T-helper 22 cell (primary cell): ENCODE data around the gene ACTA2.

Experiments used
- DNase-seq: peaks from one replicate; pipeline ENCODE4 v3.0.0-alpha.2; 2020; ENCODE audit warnings: low read depth

Gene ACTA2

DNA sequence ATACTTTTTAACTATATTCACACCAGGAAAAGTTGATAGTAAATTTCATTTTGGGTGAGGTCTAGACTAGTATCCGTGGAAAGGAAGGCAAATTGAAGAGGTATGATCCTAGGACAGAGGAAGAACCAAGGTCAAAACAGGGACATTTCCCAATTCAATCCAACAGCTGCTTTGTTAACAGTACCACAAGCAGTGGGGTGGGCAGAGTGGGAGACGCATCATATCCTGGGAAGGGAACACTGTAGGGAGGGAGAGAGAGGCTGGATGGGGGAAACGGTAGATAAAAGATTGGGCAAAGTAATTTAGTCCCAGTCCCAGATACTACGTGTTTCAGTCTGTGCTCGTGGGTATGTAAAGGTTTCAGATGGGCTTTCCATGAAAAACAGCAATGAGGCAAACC lies 28.9 kb upstream of the ACTA2 start:
- DNase-seq: no peak

- no peak for DNase-seq
Measured at GRCh38 chr10:88980800-88981199, 28.2 kb upstream of the ACTA2 start.

DNA sequence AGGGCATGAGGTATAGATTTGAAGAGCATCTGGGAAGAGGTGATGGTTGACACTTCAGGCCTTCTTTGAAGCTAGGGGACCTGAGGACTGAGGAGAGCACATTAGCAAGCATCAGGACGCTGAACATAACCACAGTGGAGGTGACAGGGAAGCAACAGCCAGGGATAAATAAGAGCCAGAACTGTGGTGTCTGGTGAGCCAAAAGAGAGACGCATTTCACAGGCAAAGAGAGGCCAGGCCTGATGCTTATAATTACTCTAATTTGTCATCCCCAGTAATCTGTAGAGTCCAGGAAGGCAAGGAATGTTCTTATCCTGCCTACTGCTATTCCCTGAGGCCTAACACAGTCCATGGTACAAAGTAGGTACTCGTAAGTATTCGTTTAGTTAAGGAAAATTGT lies 27.7 kb upstream of the ACTA2 start:
- DNase-seq: no peak

- no peak for DNase-seq
Measured at GRCh38 chr10:88979603-88980002, 27.0 kb upstream of the ACTA2 start.

- no peak for DNase-seq
Measured at GRCh38 chr10:88979153-88979562, 26.6 kb upstream of the ACTA2 start.

DNA sequence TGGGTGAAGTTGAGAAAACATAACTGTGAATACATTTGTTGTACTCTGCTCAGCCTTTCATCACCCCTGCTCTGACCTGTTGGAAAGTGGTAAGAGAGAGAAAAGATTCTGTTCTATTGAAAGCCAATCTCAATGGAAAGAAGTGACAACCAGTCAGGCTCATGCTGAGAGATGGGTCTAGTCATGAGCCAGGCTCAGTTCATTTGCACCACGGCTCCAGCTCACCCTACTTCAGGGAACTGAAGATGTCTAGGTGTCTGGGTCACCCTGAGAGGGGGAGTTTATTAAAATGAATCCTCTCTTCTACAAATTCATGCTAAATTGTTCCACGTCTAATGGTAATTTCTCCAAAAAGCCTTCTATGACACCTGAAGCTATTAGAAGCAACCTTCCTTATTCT lies 25.9 kb upstream of the ACTA2 start:
- no peak for DNase-seq

GRCh38 chr10:88975377-88975720 lies 22.8 kb upstream of the ACTA2 start:
- no peak for DNase-seq

DNA sequence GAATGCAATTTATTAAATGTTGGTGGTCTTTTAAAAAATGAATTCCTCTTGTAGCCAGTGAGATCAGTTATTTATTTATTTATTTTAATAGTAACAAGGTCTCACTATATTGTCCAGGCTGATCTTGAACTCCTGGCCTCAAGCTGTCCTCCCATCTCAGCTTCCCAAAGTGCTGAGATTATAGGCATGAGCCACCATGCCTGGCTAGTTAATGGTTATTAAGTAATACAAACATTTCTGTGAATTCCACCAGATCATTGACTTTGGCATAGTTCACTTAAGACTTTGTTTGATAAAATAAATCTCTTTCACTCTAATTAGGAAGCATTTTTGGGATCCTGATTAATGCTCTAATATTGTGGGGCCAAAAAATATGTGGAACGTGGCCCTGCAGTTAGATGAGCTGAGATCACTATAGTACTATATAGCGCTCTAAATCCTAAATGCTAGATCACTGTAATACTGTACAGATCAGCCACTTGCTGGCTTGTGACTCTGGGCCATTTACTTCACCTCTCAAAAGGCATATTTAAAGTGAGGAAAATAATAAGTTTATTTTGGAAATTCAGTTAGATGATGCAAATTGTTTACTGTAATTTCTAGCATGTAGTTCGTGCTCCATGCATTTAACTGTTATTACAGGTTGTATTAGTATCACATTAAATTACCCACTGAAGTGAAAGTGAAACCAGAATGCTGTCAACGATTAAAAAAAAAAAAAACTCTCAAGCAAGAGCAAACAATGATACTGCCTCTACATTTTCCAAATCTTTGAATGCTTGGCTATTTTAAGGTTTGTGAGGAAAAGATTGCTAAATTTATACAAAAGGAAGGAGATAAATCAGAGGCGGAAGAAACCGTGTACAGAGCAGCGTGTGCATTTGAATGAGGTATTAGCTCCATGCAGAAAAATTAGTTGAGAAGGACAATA lies 22.1 kb upstream of the ACTA2 start:
- no peak for DNase-seq

GRCh38 chr10:88974012-88974411 lies 21.4 kb upstream of the ACTA2 start:
- no peak for DNase-seq

DNA sequence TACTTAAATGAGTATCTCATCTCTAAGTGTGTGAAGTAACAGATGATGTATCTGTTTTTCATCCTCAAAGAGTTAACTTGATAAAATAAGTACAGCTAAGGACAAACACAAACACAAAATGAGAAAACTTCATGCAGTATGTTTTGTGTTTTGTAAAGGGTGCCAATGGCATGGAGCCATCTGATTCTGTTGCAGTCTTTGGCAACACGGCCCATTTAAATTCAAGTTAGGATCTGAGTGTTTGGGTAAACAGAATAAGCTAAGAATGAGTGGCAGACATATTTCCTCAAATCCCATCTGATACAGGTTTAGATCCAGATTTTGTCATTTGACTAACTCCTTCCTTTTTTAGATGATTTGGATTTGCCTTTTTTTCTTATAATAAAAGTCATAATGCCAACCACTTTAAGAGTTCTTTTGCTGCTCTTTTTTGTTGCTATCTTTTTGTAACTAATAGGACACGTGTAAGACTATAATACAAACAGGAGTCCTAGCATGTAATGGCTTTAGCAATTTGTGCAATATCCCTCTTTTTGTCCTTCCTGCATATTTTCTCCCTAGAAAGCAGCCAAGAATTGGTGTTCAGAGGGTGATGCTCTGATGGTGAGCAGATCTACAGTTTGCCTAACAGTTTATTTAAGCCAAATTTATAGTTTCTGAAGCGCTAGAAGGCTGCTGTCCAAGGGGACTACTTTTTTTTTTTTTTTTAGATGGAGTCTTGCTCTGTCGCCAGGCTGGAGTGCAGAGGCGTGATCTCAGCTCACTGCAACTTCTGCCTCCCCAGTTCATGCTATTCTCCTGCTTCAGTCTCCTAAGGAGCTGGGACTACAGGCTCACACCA lies 18.9 kb upstream of the ACTA2 start:
- no peak for DNase-seq

GRCh38 chr10:88968391-88968790 lies 15.8 kb upstream of the ACTA2 start:
- DNase-seq: no peak

DNA sequence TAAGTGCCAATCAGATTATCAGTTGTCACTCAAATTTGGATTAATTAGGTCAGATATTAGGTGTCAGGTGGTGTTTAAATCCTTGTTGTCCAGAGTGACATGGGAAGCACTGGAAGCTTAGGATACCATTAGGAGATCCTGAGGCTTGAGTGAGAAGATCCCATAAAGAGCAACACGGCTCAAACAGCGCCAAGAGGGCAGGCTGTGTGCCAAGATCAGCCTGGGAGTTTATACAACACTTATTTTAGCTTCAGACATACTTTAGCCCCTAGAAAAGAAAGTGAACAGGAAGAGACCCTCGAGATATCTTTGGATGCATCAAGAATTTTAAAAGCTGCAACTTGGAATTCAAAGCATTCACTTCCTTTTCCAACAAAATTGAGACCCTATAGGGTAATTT lies 14.2 kb upstream of the ACTA2 start:
- no peak for DNase-seq

GRCh38 chr10:88964869-88965415 lies 12.4 kb upstream of the ACTA2 start:
- no peak for DNase-seq

DNA sequence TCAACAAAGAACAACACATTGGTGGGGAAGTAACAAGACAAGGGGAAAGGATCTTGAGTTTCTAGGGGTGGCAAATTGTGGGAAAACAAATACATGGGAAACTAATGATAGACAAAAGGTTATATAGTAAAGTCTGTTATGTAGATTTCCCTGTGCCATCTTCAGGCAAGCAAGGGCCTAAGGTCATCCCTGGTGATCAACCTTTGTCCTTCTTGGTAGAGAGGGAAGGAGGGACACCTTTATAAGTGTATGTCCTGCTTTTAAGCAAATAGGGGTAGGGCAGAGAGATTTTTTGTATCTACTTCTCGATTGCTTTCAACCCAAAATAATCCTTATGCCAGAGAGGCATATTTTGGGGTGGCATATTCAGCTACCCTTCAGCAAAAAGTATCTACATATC lies 11.8 kb upstream of the ACTA2 start:
- no peak for DNase-seq

DNA sequence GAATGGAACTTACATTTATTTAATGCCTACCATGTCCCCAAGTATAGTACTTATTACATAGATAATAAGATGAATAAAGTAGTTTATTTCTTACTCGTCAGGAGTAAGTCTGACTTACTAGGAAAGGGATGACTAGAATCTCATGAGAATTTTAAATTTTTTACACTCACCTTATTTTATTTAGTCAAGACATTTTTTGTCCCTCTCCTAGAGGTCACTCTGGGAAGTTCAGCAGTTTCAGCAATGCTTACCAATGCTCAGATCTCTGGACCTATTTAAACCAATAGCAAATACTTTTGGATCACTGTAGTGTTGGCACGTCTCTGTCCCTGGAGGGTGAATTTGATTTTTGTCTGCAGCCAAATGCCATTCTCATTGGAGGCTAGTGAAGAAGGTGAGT lies 10.7 kb upstream of the ACTA2 start:
- DNase-seq: no peak

DNA sequence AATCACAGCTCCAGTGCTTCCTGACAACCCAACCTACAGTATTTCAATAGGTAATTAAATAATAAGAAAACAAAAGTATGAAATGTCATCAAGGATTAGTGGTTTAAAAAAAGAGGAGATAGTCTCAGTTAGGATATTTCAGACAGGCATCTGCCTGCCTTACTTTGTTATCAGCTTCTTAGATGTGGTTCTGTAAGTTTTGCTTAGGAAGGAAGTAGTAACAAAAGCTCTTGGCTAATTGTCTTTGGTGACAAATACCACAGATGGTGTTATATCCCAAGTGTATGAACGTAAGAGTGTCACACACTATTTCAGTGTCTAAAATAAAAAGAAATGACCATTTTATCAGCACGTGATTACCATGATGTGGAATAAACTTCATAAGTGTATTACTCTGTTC lies 9.8 kb upstream of the ACTA2 start:
- DNase-seq: no peak

- no peak for DNase-seq
Measured at GRCh38 chr10:88961266-88961665, 8.7 kb upstream of the ACTA2 start.

- no peak for DNase-seq
Measured at GRCh38 chr10:88960802-88961201, 8.2 kb upstream of the ACTA2 start.

- DNase-seq: no peak
Measured at GRCh38 chr10:88958721-88959120, 6.1 kb upstream of the ACTA2 start.

GRCh38 chr10:88957381-88957780 lies 4.8 kb upstream of the ACTA2 start:
- DNase-seq: no peak

DNA sequence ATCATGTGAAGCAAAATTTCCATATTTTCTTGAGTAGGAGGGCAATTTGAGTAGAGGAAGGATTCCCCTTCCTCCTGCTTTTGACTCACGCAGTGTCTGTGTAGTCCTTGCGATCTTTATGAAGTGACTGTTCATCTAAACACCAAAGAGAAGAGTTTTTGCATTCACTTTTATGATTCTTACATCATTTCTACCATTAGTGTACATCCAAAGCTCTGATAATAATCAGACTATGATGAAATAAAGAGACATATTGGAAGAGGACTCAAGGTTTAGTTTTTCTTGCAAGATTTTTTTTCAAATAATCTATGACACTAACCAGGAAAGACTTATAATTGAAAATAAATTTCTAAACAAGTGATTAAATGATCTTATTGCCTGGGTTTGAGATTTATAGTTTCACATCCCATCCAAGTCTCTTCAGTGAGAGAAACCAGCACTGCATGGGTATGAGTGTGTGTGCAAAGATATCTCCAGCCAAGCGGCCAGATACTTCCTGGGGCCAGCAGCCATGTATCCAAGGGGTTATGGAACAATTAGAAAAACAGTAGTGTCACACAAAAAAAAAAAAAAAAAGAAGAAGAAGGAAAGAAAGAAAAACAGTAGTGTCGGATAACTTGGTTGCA lies 2.0 kb upstream of the ACTA2 start:
- no peak for DNase-seq

DNA sequence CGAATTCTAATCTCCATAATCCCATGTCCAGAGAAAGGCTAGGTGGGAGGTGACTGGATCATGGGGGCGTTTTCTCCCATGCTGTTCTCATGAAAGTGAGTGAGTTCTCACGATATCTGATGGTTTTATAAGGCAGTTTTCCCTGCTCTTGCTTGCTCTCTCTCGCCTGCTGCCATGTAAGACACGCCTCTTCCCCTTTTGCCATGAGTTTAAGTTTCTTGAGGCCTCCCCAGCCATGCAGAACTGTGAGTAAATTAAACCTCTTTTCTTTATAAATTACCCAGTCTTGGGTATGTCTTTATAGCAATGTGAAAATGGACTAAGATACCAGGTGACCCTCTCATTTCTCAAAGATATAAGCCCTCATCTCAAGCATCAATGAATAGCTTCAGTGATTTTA lies 1.1 kb upstream of the ACTA2 start:
- DNase-seq: no peak
